ENCODE data around the gene UGP2.

UGP2 gene

DNA sequence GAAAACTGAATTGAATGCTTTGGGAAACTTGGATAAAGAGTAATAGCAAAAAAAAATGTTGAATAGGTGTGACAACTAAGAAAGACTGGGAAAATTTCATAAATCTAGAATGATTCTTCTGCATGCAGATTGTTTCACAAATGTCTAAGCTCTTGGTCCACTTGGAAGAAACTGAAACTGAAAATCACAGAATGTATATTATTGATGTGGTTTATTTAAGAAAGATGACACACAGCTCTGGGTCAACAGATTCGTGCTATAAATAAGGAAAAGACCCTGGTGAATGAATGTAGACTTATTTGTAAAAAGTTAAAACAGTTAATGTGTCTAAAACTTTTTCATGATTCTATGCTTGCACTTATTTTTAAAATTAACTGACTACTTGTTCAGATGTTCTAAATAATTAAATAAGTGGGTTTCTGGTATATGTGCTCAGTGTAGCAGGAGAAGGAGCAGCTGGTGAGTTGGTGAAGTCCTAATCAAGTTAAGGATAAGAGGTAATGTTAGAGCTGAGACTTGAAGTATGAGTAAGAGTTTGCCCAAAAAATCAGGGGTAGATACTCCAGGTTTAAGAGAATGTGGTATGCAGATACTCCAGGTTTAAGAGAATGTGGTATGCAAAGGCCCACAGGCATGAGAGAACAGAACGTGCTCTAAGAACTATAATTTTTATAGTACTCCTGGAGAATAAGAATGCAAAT is 24.5 kb downstream of the UGP2 start:
- DNase-seq, result no peak

GRCh38 chr2:63870679-63871078 is 29.0 kb downstream of the UGP2 start:
- no peak for DNase-seq

- no peak for DNase-seq
These were observed 30.2 kb downstream of the UGP2 start for GRCh38 chr2:63871864-63872263.

- no peak for DNase-seq
These were observed 31.1 kb downstream of the UGP2 start for GRCh38 chr2:63872571-63873328.

GRCh38 chr2:63874204-63875130 is 32.8 kb downstream of the UGP2 start:
- DNase-seq, result no peak

GRCh38 chr2:63875131-63875527 is 33.4 kb downstream of the UGP2 start:
- DNase-seq, result no peak

GRCh38 chr2:63875559-63876245 is 34.0 kb downstream of the UGP2 start:
- no peak for DNase-seq

GRCh38 chr2:63876311-63876710 is 34.6 kb downstream of the UGP2 start:
- DNase-seq, result no peak

GRCh38 chr2:63878486-63878885 is 36.8 kb downstream of the UGP2 start:
- DNase-seq, result no peak

DNA sequence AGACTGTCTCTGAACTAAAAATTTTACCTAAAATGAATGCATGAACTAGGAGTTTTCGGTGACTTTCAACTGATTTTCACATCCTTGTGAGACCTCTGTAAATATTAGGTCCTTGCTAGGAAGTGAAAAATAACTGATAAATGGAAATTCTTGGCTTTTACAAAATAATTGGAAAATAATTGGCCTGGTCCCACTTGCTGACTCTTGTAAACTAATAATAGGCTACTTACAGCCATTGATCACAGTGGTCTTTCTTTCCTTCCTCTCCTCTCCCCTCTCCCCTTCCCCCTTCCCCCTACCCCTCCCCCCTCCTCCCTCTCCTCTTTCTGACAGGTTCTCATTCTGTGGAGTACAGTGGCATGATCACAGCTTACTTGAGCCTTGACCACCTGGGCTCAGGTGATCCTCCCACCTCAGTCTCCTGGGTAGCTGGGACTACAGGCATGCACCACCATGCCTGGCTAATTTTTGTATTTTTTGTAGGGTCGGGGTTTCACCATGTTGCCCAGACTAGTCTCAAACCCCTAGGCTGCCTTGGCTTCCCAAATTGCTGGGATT is 38.3 kb downstream of the UGP2 start:
- no peak for DNase-seq

DNA sequence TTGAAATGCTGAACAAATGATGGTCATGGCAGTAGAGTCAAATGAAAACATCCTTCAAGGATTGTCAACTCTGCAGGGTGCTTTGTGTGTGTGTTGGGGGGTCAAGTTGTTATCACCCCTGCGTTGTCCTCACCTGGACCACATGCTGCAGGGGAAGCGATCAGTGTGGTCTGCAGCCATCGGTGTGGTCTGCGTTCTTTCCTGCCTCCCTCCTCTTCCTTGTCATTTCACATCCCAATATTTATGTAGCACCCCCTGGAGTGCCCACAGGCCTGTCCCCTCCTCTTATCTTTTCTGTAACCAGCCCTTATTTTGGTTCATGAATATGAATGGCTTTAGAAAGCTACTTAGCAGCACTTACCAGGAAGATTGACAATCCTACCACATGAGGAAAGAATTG is 38.9 kb downstream of the UGP2 start:
- no peak for DNase-seq

DNA sequence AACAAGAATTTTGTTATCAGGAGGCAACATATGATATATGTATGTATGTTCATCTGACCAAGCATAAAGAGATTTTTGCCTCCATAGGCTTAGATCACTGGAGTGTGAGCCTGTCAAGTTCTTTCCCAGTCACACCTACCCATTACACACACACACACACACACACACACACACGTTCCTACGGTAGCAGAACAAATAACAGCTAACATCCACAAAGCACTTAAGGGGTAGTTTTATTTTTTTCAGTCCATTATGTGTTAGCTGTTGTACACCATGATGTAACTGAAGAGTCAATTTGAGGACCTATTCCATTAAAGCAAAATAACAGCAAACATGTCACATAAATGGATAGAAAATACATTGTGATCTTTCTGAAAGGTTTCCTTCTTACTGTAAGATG is 39.5 kb downstream of the UGP2 start:
- DNase-seq, result no peak

GRCh38 chr2:63882395-63883105 is 40.9 kb downstream of the UGP2 start:
- DNase-seq, result no peak

DNA sequence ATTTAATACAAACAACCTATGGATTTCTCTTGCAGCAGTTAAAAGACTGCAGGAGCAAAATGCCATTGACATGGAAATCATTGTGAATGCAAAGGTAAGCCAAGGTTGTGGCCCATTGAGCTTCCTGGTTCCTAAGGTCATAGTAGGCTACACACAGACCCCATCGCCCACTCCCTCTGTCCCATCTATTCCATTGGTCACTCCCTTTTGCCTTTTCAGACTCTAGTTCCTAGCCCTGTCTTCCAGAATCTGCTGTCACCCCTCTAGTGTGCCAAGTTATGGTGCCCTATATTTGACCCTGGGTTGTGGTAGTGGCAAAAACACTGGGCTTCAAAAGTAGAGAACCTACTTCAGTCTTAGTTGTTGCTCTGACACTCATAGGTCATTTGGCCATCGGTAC is 44.7 kb downstream of the UGP2 start:
- DNase-seq, result no peak

DNA sequence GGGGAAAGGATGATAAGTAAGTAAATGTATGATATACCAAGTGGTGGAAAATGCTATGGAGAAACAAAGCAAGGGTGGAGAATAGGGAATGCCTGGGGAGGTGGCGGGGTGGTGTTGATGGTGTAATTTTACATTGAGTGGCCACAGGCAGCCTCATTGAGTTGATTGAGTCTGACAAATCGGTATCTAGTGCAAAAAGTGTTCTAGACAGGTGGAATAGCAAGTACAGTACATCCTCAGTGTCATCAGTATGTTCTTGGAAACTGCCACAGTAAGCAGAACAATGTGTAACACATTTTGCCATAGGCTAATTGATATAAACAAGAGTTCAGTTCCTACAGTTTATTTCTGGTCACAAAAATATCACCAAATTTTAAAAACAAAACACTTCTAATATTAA is 46.4 kb downstream of the UGP2 start:
- DNase-seq, result no peak

DNA sequence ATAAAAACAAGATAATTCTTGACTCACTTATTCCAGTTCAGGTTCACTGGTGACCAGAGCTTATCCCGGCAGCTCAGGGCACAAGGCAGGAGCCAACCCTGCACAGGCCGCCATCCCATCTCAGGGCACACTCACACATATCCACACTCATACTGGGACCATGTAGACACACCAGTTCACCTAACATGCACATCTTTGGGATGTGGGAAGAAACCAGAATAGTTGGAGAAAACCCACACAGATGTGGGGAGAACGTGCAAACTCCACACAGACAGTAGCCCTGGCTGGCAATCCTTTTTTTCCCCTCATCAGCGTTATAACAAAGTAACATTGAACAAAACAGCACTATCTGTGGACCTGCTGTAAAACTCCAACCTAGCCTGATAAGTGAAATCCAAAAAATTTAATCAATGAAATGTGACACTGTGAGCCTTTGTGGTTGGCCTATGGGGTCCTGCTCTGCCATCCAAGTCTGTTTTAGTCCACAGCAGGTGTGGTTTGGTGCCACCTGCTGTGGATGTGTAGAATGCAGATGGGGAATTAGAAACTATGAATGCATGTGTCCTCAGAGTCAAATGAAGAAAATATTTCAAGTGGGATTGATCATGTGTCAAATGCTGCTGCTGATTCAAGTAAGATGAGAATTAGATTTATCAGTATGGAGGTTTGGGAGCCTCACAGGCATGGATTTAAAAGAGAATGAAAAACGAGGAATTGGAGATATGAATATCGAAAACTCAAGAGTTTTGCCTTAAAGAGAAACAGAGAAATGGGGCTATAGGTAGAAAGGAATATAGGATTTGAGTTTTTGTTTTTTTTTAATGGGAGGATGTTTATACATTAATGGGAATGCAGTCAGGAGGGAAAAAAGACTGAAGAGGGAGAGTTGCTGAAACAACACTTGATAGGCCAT is 47.0 kb downstream of the UGP2 start:
- peak; percentile 24 for DNase-seq

- DNase-seq, result no peak
These were observed 49.0 kb downstream of the UGP2 start for GRCh38 chr2:63890678-63891077.

- DNase-seq, result no peak
These were observed 49.9 kb downstream of the UGP2 start for GRCh38 chr2:63891488-63892030.

DNA sequence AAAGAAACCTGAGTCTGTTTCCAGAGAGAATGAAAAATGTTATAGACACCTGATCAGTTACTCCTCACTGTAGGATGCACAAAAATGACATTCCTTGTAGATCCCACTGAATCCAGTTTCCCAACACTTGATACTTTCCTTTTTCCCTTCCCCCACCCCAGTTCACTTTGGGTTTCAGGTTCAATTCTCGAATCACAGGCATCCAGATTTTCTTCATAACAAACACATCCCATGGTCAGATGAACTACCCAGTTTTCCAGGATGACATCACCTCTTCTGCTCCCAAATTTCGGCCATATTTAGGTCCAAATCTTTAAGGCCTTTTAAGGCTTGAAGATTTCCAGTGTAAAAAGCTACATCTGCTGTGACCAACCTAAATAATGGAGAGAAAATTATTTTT is 51.5 kb downstream of the UGP2 start:
- no peak for DNase-seq

DNA sequence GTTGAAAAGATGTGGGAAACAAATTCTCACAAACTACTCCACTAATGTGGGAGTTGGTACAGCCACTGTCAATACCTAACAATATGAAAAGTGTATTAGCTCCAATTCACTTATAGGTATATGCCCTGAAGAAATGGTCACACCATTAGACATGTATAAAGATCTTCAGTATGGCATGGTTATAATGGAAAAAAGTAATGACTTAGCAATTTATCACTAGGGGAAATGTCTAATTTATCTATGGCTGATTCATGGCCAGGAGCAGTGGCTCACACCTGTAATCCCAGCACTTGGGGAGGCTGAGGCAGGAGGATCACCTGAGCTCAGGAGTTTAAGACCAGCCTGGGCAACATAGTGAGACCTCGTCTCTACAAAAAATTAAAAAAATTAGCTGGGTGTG is 52.5 kb downstream of the UGP2 start:
- DNase-seq, result no peak

- DNase-seq, result no peak
These were observed 57.1 kb downstream of the UGP2 start for GRCh38 chr2:63898839-63899238.
